Pancreas (tissue), 10 donors: ENCODE measurements around the gene KRT7. TPM values are rescaled to one million over a fixed set of nuclear protein-coding genes. Genes with fewer than 3 reads are reported as not detected.

Experiments used
- ATAC-seq, 4 donors: fragments of 200-7000 bp; cut with Tn5 transposase; one replicate each; pipeline versions ENCODE4 v1.8.0 to v1.9.1; 2020; ENCODE audit warnings: mild to moderate bottlenecking in 4 of 4, moderate library complexity in 4 of 4
- DNase-seq, 6 donors: peaks; one replicate each; pipeline ENCODE4 v3.0.0-alpha.2; 2020
- FAIRE-seq: peaks from 2 replicates; lab custom pipeline; 2012; peaks lifted over from hg19 to GRCh38; lab: Jason Lieb, UNC
- H3K27ac ChIP-seq, 4 donors: fragments of 200-600 bp; sonication (generic); 1 replicate in 3 of 4; 2 replicates in 1 of 4; pipeline versions ENCODE4 v1.5.0 to v1.8.0; 2020
- H3K27me3 ChIP-seq, 4 donors: fragments of 200-600 bp; one replicate each; pipeline ENCODE4 v1.8.0; 2021
- H3K36me3 ChIP-seq, 3 donors: fragments of 200-600 bp; sonication (generic) in 1 of 3; one replicate each; pipeline versions ENCODE4 v1.5.0 to v1.8.0; 2020 to 2021
- H3K4me1 ChIP-seq, 3 donors: fragments of 200-600 bp; one replicate each; pipeline ENCODE4 v1.8.0; 2021
- H3K4me3 ChIP-seq, 4 donors: fragments of 200-600 bp; sonication (generic) in 2 of 4; one replicate each; pipeline versions ENCODE4 v1.5.0 to v1.8.0; 2020 to 2021
- H3K9me3 ChIP-seq, 4 donors: fragments of 200-600 bp; one replicate each; pipeline ENCODE4 v1.8.0; 2021
- CTCF ChIP-seq, 4 donors: fragments of 200-600 bp; sonication (generic) in 3 of 4; IDR thresholded peaks; one replicate each; pipeline versions ENCODE4 v1.5.0 to v1.8.0; 2021; ENCODE audit warnings: antibody characterized with exemption in 4 of 4
- WGBS, 2 donors: extraction: QIAGEN DNeasy Blood & Tissue Kit; methylation state at CpG; one replicate each; pipeline ENCODE4 v1.1.7; 2013; 5-methylcytosine and 5-hydroxymethylcytosine counted together
- intact Hi-C, 3 donors: fragments of 100-400 bp; cut with DNase I; formaldehyde crosslinking; loops; one replicate each; pipeline versions ENCODE4 v1.11.1 to v1.14.2; 2022
- polyA plus RNA-seq, 2 donors: library from polyadenylated mRNA; stranded (reverse); fragments of 200-250 nt; gene quantifications; one replicate each; pipeline ENCODE4 v1.2.3, GENCODE V29; 2013
- total RNA-seq, 6 donors: library from RNA; stranded (reverse); fragmentation: NEBNext Ultra II Directional in 4 of 6; extraction: Animal tissue kit (Norgen Biotek cat#: 25700) in 4 of 6; gene quantifications; one replicate each; pipeline versions ENCODE4 v1.2.1 to v1.2.4, GENCODE V29; 2021 to 2023
- donor health status: healthy with polysubstance abuse.
- donor health status: DM: no; HTN: no; CAD: no; lungs with moderate emphysema.
- donor health status: DM: no; HTN: no; CAD: no.
- donor health status: control.
- donor health status: control.
- donor health status: Bipolar disorder and iron deficiency.
- donor health status: DM: yes; HTN: yes; CAD: no.
- donor health status: DM: no; HTN: no; CAD: no.
- donor health status: DM: no; HTN: no; CAD: no.
- donor health status: DM: yes; HTN: yes; CAD: no.

The KRT7 gene
- total and polyA plus RNA-seq, 8 donors = 57.5 to 336 (median 116) TPM

GRCh38 chr12:52259657-52260243 is 26.7 kb downstream of the KRT7 start:
- H3K4me3 ChIP-seq = no peak overlapping the region
- DNase-seq = no peak
- peaks cover 0 to 13% (median 0%) of the 10 kb centered on the region in 3 donors for H3K4me1 ChIP-seq
- no peak for FAIRE-seq
- intact Hi-C loops = no loop called here
- peak in 3 of 4 donors; percentile 16 to 31 (median 24) for ATAC-seq
- 82 to 87% methylated on average over 6 of the region's 6 CpGs for WGBS, 2 donors
- H3K27ac ChIP-seq = no peak overlapping the region
- TF ChIP-seq CTCF (IDR thresholded peaks at IDR 0.05) = no peak
- H3K36me3 ChIP-seq = no peaks in the 10 kb centered on the region
- H3K27me3 ChIP-seq = no peaks in the 10 kb centered on the region
- no peaks in the 10 kb centered on the region for H3K9me3 ChIP-seq

GRCh38 chr12:52260361-52261207 is 27.5 kb downstream of the KRT7 start:
- Histone ChIP-seq H3K4me3 (no peak overlapping the region), H3K4me1 (peaks cover 0 to 13% (median 0%) of the 10 kb centered on the region in 3 donors), H3K36me3 (no peaks in the 10 kb centered on the region), H3K9me3 (no peaks in the 10 kb centered on the region), H3K27me3 (no peaks in the 10 kb centered on the region), H3K27ac (no peak overlapping the region)
- DNase-seq = no peak
- FAIRE-seq = no peak
- ATAC-seq = no peak
- TF ChIP-seq CTCF (IDR thresholded peaks at IDR 0.05) = no peak
- intact Hi-C loops = no loop called here
- WGBS, 2 donors = 71 to 76% methylated on average over 9 of the region's 9 CpGs

GRCh38 chr12:52261208-52261484 is 28.1 kb downstream of the KRT7 start:
- WGBS, 2 donors = 86 to 100% methylated on average over 1 of the region's 1 CpG
- no peak for ATAC-seq
- Histone ChIP-seq H3K27ac (no peak overlapping the region), H3K27me3 (no peaks in the 10 kb centered on the region), H3K4me1 (peaks cover 0 to 13% (median 0%) of the 10 kb centered on the region in 3 donors), H3K4me3 (no peak overlapping the region), H3K36me3 (no peaks in the 10 kb centered on the region), H3K9me3 (no peaks in the 10 kb centered on the region)
- FAIRE-seq = no peak
- no peak for DNase-seq
- TF ChIP-seq CTCF (IDR thresholded peaks at IDR 0.05) = no peak
- intact Hi-C loops = no loop called here

GRCh38 chr12:52262286-52262685 is 29.2 kb downstream of the KRT7 start:
- intact Hi-C loops = no loop called here
- H3K9me3 ChIP-seq = no peaks in the 10 kb centered on the region
- H3K4me3 ChIP-seq = no peak overlapping the region
- H3K27ac ChIP-seq = no peak overlapping the region
- DNase-seq (no peak), FAIRE-seq (no peak), ATAC-seq (no peak)
- no peak for TF ChIP-seq CTCF (IDR thresholded peaks at IDR 0.05)
- peaks cover 0 to 13% (median 0%) of the 10 kb centered on the region in 3 donors for H3K4me1 ChIP-seq
- no peaks in the 10 kb centered on the region for H3K36me3 ChIP-seq
- no peaks in the 10 kb centered on the region for H3K27me3 ChIP-seq
- 90 to 98% methylated on average over 3 of the region's 3 CpGs for WGBS, 2 donors
